Skeletal muscle cell (primary cell): ENCODE measurements around the gene KIF13A.
A peak's percentile ranks its signal among the peaks of the same experiment; 100 is the strongest.
"Not testable (repeated sequence)": the region's sequence is repeated elsewhere in the genome, so short reads cannot be mapped to it uniquely, and the experiment has no call there.

Experiments
- DNase-seq: peaks from one replicate; pipeline ENCODE4 v3.0.0-alpha.2; 2010; ENCODE audit warnings: low read depth
- H3K4me3 ChIP-seq: 2 replicates; pipeline ENCODE4 v1.5.1; 2011; ENCODE audit warnings: low read depth, mild to moderate bottlenecking, control low read depth, low read length, moderate library complexity

Gene KIF13A

DNA sequence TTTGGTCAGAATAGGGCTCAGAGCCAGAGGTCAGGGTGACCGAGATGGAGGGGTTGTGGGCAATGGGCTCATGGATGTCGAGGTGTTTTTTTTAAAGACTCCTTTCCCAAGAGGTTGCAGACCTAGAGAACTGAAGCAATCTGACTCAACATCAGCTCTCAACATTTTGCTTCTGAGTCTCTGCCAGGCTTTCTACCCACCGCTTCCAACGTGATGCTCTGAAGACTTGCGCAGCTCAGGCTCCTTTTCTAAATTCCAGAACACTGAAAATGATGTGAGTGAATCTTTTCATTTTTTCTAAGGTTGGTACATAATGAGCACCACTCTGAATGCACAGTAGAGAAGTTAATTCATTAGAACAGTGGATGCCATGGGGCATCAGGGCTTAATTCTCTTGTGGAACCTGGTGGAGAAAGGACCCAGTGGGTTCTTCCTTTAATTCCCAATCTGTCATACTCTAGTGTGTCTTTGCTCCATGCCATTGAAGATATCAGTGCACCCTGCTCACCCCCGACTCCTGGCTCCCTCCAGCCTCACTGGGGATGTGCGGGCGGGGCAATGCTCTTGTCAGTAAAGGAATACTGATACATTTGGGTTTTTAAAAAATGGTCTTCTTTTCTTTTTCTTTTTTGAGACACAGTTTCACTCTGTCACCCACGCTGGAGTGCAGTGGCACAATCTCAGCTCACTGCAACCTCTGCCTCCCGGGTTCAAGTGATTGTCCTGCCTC, 17.0 kb upstream of the KIF13A start:
- no peak overlapping the region for H3K4me3 ChIP-seq
- no peak for DNase-seq

- no peak for DNase-seq
- H3K4me3 ChIP-seq: no peak overlapping the region
These were observed 12.0 kb upstream of the KIF13A start for GRCh38 chr6:17999425-17999824.

DNA sequence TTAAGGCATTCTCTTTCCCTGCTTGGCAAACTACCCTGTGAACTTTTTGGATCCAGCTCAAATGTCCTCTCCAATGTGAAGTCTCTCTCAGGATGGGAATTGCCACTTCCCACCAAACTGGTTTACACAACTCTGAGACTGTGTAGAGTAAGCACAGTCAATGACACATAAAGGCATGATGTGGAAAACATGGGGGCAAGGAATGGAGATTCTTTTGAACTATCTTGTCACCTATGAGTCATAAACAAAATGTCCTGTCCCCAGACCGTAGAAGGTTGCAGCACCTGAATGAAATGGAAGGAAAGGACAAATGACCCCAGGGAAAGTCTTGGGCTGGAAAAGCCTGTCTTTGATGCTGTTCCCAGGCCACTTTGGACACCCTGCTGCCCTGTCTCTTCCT, 11.0 kb upstream of the KIF13A start:
- DNase-seq: no peak
- no peak overlapping the region for H3K4me3 ChIP-seq

DNA sequence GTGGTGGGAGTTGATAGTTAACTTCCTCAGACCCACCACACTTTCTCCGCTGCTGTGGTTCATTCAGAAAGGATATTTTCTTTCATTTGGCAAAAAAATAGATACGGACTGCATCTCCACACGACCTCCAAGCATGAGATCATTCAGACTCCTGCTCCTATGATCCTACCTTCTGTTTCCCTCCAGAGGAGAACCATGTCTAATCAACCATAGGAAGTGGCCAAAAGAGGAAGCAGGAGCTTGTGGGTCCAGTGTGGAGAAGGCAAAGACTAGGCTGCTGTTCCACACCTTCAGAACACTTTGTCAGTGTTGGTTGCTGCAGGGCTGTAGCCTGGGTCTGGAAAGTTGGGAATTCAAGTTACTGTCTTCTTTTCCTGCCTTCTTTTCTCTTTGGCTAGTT, 10.6 kb upstream of the KIF13A start:
- no peak for DNase-seq
- H3K4me3 ChIP-seq: no peak overlapping the region

DNA sequence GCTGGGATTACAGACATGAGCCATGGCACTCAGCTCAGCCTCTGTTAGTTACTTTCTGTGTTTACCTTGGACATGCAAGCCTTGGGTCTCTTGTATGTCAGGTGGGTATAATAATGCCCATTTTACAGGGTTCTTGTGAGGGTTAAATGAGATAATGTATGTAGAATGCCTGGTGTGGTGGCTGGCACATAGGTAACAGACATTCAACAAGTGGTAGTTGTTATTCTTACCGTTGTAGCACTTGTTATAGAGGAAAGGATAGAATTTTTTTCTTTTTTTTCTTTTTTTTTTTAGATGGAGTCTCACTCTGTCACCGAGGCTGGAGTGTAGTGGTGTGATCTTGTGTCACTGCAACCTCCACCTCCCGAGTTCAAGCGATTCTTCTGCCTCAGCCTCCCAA, 8.0 kb upstream of the KIF13A start:
- no peak overlapping the region for H3K4me3 ChIP-seq
- no peak for DNase-seq

GRCh38 chr6:17994019-17994418, 6.6 kb upstream of the KIF13A start:
- DNase-seq: no peak
- no peak overlapping the region for H3K4me3 ChIP-seq

GRCh38 chr6:17988422-17988944, 1.0 kb upstream of the KIF13A start:
- no peak for DNase-seq

GRCh38 chr6:17987697-17988421, 424 bp upstream of the KIF13A start:
- no peak for DNase-seq
- peak overlapping the region; percentile 62 for H3K4me3 ChIP-seq

More at GRCh38 chr6:17988422-17988944, 1.0 kb upstream of the KIF13A start:
- peak overlapping the region; percentile 62 for H3K4me3 ChIP-seq

GRCh38 chr6:17986656-17987446, 584 bp downstream of the KIF13A start:
- no peak for DNase-seq
- H3K4me3 ChIP-seq: peak overlapping the region; percentile 68

DNA sequence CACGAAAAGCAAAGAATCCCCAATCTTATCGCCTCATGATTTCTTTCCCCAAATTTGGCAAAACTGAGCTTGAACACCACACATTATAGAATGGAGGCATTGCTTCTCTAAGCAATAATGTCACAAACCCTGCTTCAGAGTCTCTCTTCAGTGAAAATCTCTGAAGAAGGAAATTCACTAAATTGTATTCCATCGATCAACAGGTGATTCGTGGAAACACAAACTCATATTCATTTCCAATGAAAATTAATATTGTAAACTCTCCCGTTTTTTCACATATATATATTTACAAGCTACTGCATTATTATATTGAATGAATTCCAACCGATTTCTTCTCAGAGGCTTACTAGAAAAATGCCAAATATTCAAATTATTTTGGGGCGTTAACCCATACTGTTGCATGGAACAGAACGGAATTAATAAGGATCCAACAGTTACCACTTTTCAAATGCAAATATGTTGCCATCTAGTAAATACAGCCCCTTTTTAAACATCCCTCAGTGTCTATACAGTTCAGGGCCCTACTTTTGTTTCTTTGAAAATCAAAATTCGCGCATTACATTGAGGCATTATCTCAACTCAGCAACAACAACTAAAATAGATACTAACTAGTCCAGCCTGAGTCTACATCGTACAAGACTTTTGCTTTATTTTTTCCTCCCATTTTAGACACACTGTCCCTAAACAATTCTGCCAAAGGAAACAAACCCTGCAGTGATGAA, 1.3 kb downstream of the KIF13A start:
- no peak for DNase-seq
- peak overlapping the region; percentile 68 for H3K4me3 ChIP-seq

- no peak for DNase-seq
- H3K4me3 ChIP-seq: peak overlapping the region; percentile 23
These were observed 2.4 kb downstream of the KIF13A start for GRCh38 chr6:17984812-17985670.

- DNase-seq: no peak
- no peak overlapping the region for H3K4me3 ChIP-seq
These were observed 3.0 kb downstream of the KIF13A start for GRCh38 chr6:17984399-17984798.

GRCh38 chr6:17983730-17984129, 3.7 kb downstream of the KIF13A start:
- no peak overlapping the region for H3K4me3 ChIP-seq

DNA sequence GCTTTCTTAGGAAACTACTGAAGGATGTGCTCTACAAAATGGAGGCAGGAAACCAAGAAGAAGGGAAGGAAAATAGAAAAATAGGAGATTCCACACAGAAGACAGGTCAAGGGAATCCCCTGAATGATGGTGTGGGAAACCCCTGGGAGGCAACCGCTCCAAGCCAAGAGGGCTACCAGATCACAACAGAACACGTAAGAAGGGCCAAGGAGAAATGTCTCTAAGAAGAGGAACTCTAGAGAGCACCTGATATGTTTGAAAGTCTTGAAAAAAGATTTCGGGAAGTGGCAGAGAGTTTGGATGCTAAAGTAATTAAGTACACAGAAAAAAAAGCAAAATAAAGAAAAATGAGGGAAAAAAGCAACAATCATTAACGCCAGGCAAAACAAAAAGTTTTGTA, 7.1 kb downstream of the KIF13A start:
- H3K4me3 ChIP-seq: no peak overlapping the region
- no peak for DNase-seq

More at GRCh38 chr6:17983730-17984129, 3.7 kb downstream of the KIF13A start:
- DNase-seq: no peak

DNA sequence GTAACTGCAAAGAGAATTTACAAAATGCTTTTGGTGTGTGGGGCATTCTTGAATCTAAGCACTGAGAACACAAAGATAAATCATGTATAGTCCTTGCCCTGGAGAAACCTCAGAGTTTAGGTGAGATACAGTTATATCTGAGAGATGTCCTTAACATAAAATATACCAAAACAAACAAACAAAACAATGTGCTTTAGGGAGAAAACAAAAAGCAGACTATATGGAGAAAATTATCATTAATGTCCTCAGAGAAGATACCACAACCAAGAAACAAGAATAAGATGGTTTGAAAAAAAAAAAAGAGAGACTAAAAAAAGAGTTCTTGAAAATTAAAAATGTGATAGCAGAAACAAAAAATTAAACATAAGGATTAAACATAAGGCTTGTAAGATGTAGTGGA, 8.0 kb downstream of the KIF13A start:
- no peak overlapping the region for H3K4me3 ChIP-seq
- DNase-seq: no peak

- not testable (repeated sequence) for H3K4me3 ChIP-seq, DNase-seq
These were observed 11.2 kb downstream of the KIF13A start for GRCh38 chr6:17976258-17976657.

GRCh38 chr6:17974570-17975368, 12.7 kb downstream of the KIF13A start:
- no peak for DNase-seq
- no peak overlapping the region for H3K4me3 ChIP-seq
